HG03469 (cell line): ENCODE results near the gene USP6NL.

Experiments used
- ATAC-seq: cut with Tn5 transposase; IDR thresholded peaks from one replicate; pipeline ENCODE4 v1.9.1; 2021; ENCODE audit warnings: mild to moderate bottlenecking, moderate library complexity, moderate number of reproducible peaks; ENCODE audit not compliant: unreplicated experiment

USP6NL gene

GRCh38 chr10:11429439-11430052, 181.9 kb downstream of the USP6NL start:
- ATAC-seq: no peak

GRCh38 chr10:11425676-11426075, 185.8 kb downstream of the USP6NL start:
- ATAC-seq: no peak

GRCh38 chr10:11425296-11425610, 186.2 kb downstream of the USP6NL start:
- ATAC-seq: no peak

GRCh38 chr10:11424456-11425295, 186.8 kb downstream of the USP6NL start:
- no peak for ATAC-seq

- no peak for ATAC-seq
Measured at GRCh38 chr10:11416974-11417373, 194.5 kb downstream of the USP6NL start.

GRCh38 chr10:11415095-11415494, 196.4 kb downstream of the USP6NL start:
- ATAC-seq: no peak

- no peak for ATAC-seq
Measured at GRCh38 chr10:11414314-11415038, 197.0 kb downstream of the USP6NL start.

- ATAC-seq: no peak
Measured at GRCh38 chr10:11411926-11412545, 199.4 kb downstream of the USP6NL start.

GRCh38 chr10:11409357-11409756, 202.1 kb downstream of the USP6NL start:
- no peak for ATAC-seq

- ATAC-seq: no peak
Measured at GRCh38 chr10:11407939-11408338, 203.5 kb downstream of the USP6NL start.

- no peak for ATAC-seq
Measured at GRCh38 chr10:11406746-11407145, 204.7 kb downstream of the USP6NL start.

- no peak for ATAC-seq
Measured at GRCh38 chr10:11404901-11405300, 206.5 kb downstream of the USP6NL start.
